Fibroblast of the conjunctiva (primary cell): ENCODE data around the gene ADTRP.

ENCODE experiments used
- DNase-seq: peaks from one replicate; pipeline ENCODE4 v3.0.0-alpha.2; 2010; ENCODE audit warnings: low read depth

ADTRP gene

GRCh38 chr6:11772109-11772825, 6.3 kb downstream of the ADTRP start:
- DNase-seq: peak; percentile 75

- DNase-seq: no peak
These were observed 7.0 kb downstream of the ADTRP start for GRCh38 chr6:11771473-11772048.

- peak; percentile 97 for DNase-seq
These were observed 7.8 kb downstream of the ADTRP start for GRCh38 chr6:11770546-11771466.

GRCh38 chr6:11769811-11770545, 8.6 kb downstream of the ADTRP start:
- no peak for DNase-seq

GRCh38 chr6:11769244-11769643, 9.4 kb downstream of the ADTRP start:
- DNase-seq: no peak

GRCh38 chr6:11767978-11768756, 10.4 kb downstream of the ADTRP start:
- DNase-seq: no peak

- DNase-seq: no peak
These were observed 11.1 kb downstream of the ADTRP start for GRCh38 chr6:11767458-11767857.

- DNase-seq: peak; percentile 68
These were observed 11.8 kb downstream of the ADTRP start for GRCh38 chr6:11766589-11767450.

- DNase-seq: no peak
These were observed 12.6 kb downstream of the ADTRP start for GRCh38 chr6:11766043-11766442.

- DNase-seq: no peak
These were observed 14.4 kb downstream of the ADTRP start for GRCh38 chr6:11764250-11764604.

- DNase-seq: no peak
These were observed 14.9 kb downstream of the ADTRP start for GRCh38 chr6:11763460-11764249.

GRCh38 chr6:11762794-11763459, 15.7 kb downstream of the ADTRP start:
- no peak for DNase-seq

GRCh38 chr6:11761744-11762620, 16.6 kb downstream of the ADTRP start:
- no peak for DNase-seq

- DNase-seq: no peak
These were observed 18.6 kb downstream of the ADTRP start for GRCh38 chr6:11760015-11760473.

GRCh38 chr6:11758878-11759277, 19.7 kb downstream of the ADTRP start:
- no peak for DNase-seq

- DNase-seq: no peak
These were observed 21.9 kb downstream of the ADTRP start for GRCh38 chr6:11756726-11757125.

GRCh38 chr6:11756292-11756691, 22.3 kb downstream of the ADTRP start:
- no peak for DNase-seq

- no peak for DNase-seq
These were observed 22.9 kb downstream of the ADTRP start for GRCh38 chr6:11755725-11756124.
